Adrenal gland (tissue), 12 donors: ENCODE results near the gene CREB5. TPM values are rescaled to one million over a fixed set of nuclear protein-coding genes. Genes with fewer than 3 reads are reported as not detected.
A peak's percentile ranks its signal among the peaks of the same experiment; 100 is the strongest.
"Not testable (repeated sequence)": the region's sequence is repeated elsewhere in the genome, so short reads cannot be mapped to it uniquely, and the experiment has no call there.

Source experiments
- DNase-seq, 7 donors: peaks; one replicate each; pipeline ENCODE4 v3.0.0-alpha.2; 2019 to 2020
- H3K27ac ChIP-seq, 5 donors: fragments of 200-600 bp; sonication (generic) in 4 of 5; 1 replicate in 3 of 5; 2 replicates in 2 of 5; pipeline versions ENCODE4 v1.5.1 to v1.8.0; 2016 to 2020; ENCODE audit warnings: mild to moderate bottlenecking in 1 of 5
- H3K27me3 ChIP-seq: fragments of 200-600 bp; 2 replicates; pipeline ENCODE4 v1.8.0; 2021
- H3K36me3 ChIP-seq, 2 donors: fragments of 200-600 bp; replicated peaks in 1 of 2; 1 replicate in 1 of 2; 2 replicates in 1 of 2; pipeline versions ENCODE4 v1.5.1 to v1.8.0; 2018 to 2022
- H3K4me1 ChIP-seq, 2 donors: fragments of 200-600 bp; replicated peaks in 1 of 2; 1 replicate in 1 of 2; 2 replicates in 1 of 2; pipeline versions ENCODE4 v1.5.1 to v1.8.0; 2018 to 2021
- H3K4me3 ChIP-seq, 4 donors: fragments of 200-600 bp; sonication (generic) in 3 of 4; one replicate each; pipeline ENCODE4 v1.5.1; 2016 to 2018
- H3K9me3 ChIP-seq, 3 donors: fragments of 200-600 bp; sonication (generic) in 1 of 3; replicated peaks in 1 of 3; 1 replicate in 2 of 3; 2 replicates in 1 of 3; pipeline versions ENCODE4 v1.5.1 to v1.8.0; 2016 to 2021
- CTCF ChIP-seq, 6 experiments: fragments of 450-650 bp in 4 of 6; fragments of 200-600 bp in 2 of 6; sonication (generic) in 1 of 6; IDR thresholded peaks; 1 replicate in 5 of 6; 2 replicates in 1 of 6; pipeline versions ENCODE4 v1.5.1 to v1.8.0; 2016 to 2021; ENCODE audit warnings: antibody characterized with exemption in 6 of 6, mild to moderate bottlenecking in 2 of 6, moderate library complexity in 1 of 6
- POLR2A ChIP-seq, 2 donors: fragments of 450-650 bp; IDR thresholded peaks; one replicate each; pipeline ENCODE4 v1.6.1; 2017; ENCODE audit warnings: antibody characterized with exemption in 2 of 2, mild to moderate bottlenecking in 2 of 2, moderate library complexity in 1 of 2
- WGBS, 4 donors: extraction: QIAGEN DNeasy Blood & Tissue Kit in 2 of 4; methylation state at CpG; one replicate each; pipeline versions ENCODE4 v1.1.5 to v1.1.7; 2013 to 2017; 5-methylcytosine and 5-hydroxymethylcytosine counted together
- intact Hi-C, 2 donors: fragments of 100-400 bp; cut with DNase I; formaldehyde crosslinking; loops; one replicate each; pipeline versions ENCODE4 v1.14.1 to v1.15.0; 2022 to 2023
- polyA plus RNA-seq, 3 donors: library from polyadenylated mRNA; stranded (reverse); fragments of 200-250 nt in 2 of 3; fragments of 350-450 nt in 1 of 3; fragmentation: Illumina TruSeq in 1 of 3; extraction: RNeasy Lipid Tissue Mini Kit (QIAGEN cat#74804) in 1 of 3; gene quantifications; one replicate each; pipeline ENCODE4 v1.2.3, GENCODE V29; 2013 to 2014
- total RNA-seq, 9 donors: library from RNA; depleted of rRNA in 4 of 9; stranded (reverse); fragments of >200 nt in 4 of 9; fragments of 120-200 nt in 1 of 9; fragmentation: NEBNext Ultra II Directional in 1 of 9; extraction: Animal tissue kit (Norgen Biotek cat#: 25700) in 1 of 9; gene quantifications; one replicate each; pipeline versions ENCODE4 v1.1.0 to v1.2.4, GENCODE V29; 2013 to 2023
- donor health status: healthy with polysubstance abuse.
- donor health status: Bipolar disorder and iron deficiency.
- donor health status: DM: yes; HTN: yes; CAD: no.
- donor health status: DM: no; HTN: no; CAD: no.
- donor health status: DM: no; HTN: no; CAD: no.
- donor health status: DM: yes; HTN: yes; CAD: no.

Gene CREB5
- total and polyA plus RNA-seq, 12 donors: 0.69 to 5.4 (median 1.3) TPM

GRCh38 chr7:28395831-28396230 is 16.5 kb upstream of the CREB5 start:
- no peak for TF ChIP-seq CTCF (IDR thresholded peaks at IDR 0.05)
- no peak for TF ChIP-seq POLR2A (IDR thresholded peaks at IDR 0.05)
- intact Hi-C loops: loop anchor here in 1 of 2 donors (10.0 kb wide), 1 partner anchor 449 kb away; no protein-coding TSS in a partner anchor

GRCh38 chr7:28397141-28397540 is 15.2 kb upstream of the CREB5 start:
- intact Hi-C loops: loop anchor here in 1 of 2 donors (10.0 kb wide), 1 partner anchor 448 kb away; no protein-coding TSS in a partner anchor

More at GRCh38 chr7:28395831-28396230, 16.5 kb upstream of the CREB5 start:
- H3K36me3 ChIP-seq: no peaks in the 10 kb centered on the region
- H3K27me3 ChIP-seq: peaks cover 9% of the 10 kb centered on the region
- no peaks in the 10 kb centered on the region for H3K4me1 ChIP-seq
- 47 to 58% (median 52%) methylated on average over 2 of the region's 2 CpGs for WGBS, 4 donors
- H3K4me3 ChIP-seq: no peak overlapping the region
- no peak for DNase-seq
- H3K9me3 ChIP-seq: no peaks in the 10 kb centered on the region
- no peak overlapping the region for H3K27ac ChIP-seq

GRCh38 chr7:28400838-28401360 is 11.4 kb upstream of the CREB5 start:
- Histone ChIP-seq H3K4me1 (no peaks in the 10 kb centered on the region), H3K27ac (no peak overlapping the region), H3K9me3 (no peaks in the 10 kb centered on the region), H3K27me3 (no peaks in the 10 kb centered on the region), H3K36me3 (no peaks in the 10 kb centered on the region), H3K4me3 (no peak overlapping the region)
- WGBS, 4 donors: 75 to 77% (median 75%) methylated on average over 3 of the region's 3 CpGs
- no peak for DNase-seq
- TF ChIP-seq POLR2A (IDR thresholded peaks at IDR 0.05) (no peak), CTCF (IDR thresholded peaks at IDR 0.05) (no peak)
- intact Hi-C loops: no loop called here

More at GRCh38 chr7:28397141-28397540, 15.2 kb upstream of the CREB5 start:
- Histone ChIP-seq H3K36me3 (no peaks in the 10 kb centered on the region), H3K27me3 (peaks cover 5% of the 10 kb centered on the region), H3K9me3 (no peaks in the 10 kb centered on the region), H3K27ac (no peak overlapping the region), H3K4me1 (no peaks in the 10 kb centered on the region), H3K4me3 (no peak overlapping the region)
- TF ChIP-seq CTCF (IDR thresholded peaks at IDR 0.05) (no peak), POLR2A (IDR thresholded peaks at IDR 0.05) (no peak)
- WGBS, 4 donors: 59 to 85% (median 65%) methylated on average over 2 of the region's 2 CpGs
- no peak for DNase-seq

GRCh38 chr7:28401567-28401966 is 10.8 kb upstream of the CREB5 start:
- DNase-seq, H3K9me3 ChIP-seq, H3K4me1 ChIP-seq, H3K27me3 ChIP-seq, H3K27ac ChIP-seq, H3K4me3 ChIP-seq, intact Hi-C loops, H3K36me3 ChIP-seq: not testable (repeated sequence)
- 92 to 99% (median 95%) methylated on average over 2 to 4 of the region's 4 CpGs for WGBS, 4 donors

GRCh38 chr7:28405662-28406061 is 6.7 kb upstream of the CREB5 start:
- H3K36me3 ChIP-seq: no peaks in the 10 kb centered on the region
- 33 to 46% (median 45%) methylated on average over 5 of the region's 5 CpGs for WGBS, 4 donors
- TF ChIP-seq CTCF (IDR thresholded peaks at IDR 0.05): no peak
- no peak for TF ChIP-seq POLR2A (IDR thresholded peaks at IDR 0.05)
- DNase-seq: peak in 4 of 7 donors; percentile 16 to 46 (median 27)
- intact Hi-C loops: no loop called here
- no peak overlapping the region for H3K4me3 ChIP-seq
- H3K4me1 ChIP-seq: peaks cover 14 to 15% of the 10 kb centered on the region in 2 donors
- no peaks in the 10 kb centered on the region for H3K9me3 ChIP-seq
- no peak overlapping the region for H3K27ac ChIP-seq
- H3K27me3 ChIP-seq: peaks cover 8% of the 10 kb centered on the region
